IPS-NIHi7 (cell line): ENCODE results near the gene MAP3K4.

ENCODE experiments used
- DNase-seq: peaks from one replicate; pipeline ENCODE4 v3.0.0; 2012; ENCODE audit warnings: mixed read lengths; ENCODE audit errors: extremely low spot score

MAP3K4 gene

GRCh38 chr6:161140554-161140875 lies 148.9 kb downstream of the MAP3K4 start:
- no peak for DNase-seq

GRCh38 chr6:161141173-161141572 lies 149.6 kb downstream of the MAP3K4 start:
- DNase-seq = no peak

GRCh38 chr6:161142957-161143296 lies 151.4 kb downstream of the MAP3K4 start:
- no peak for DNase-seq

GRCh38 chr6:161143663-161144430 lies 152.3 kb downstream of the MAP3K4 start:
- no peak for DNase-seq

- no peak for DNase-seq
These were observed 158.6 kb downstream of the MAP3K4 start for GRCh38 chr6:161150136-161150535.

- DNase-seq = no peak
These were observed 159.0 kb downstream of the MAP3K4 start for GRCh38 chr6:161150566-161150965.

- DNase-seq = no peak
These were observed 159.6 kb downstream of the MAP3K4 start for GRCh38 chr6:161151059-161151645.

- no peak for DNase-seq
These were observed 160.3 kb downstream of the MAP3K4 start for GRCh38 chr6:161151660-161152526.

GRCh38 chr6:161152527-161152862 lies 160.9 kb downstream of the MAP3K4 start:
- DNase-seq = no peak

GRCh38 chr6:161152907-161153662 lies 161.5 kb downstream of the MAP3K4 start:
- no peak for DNase-seq

GRCh38 chr6:161153725-161154124 lies 162.2 kb downstream of the MAP3K4 start:
- no peak for DNase-seq

- DNase-seq = no peak
These were observed 163.3 kb downstream of the MAP3K4 start for GRCh38 chr6:161154796-161155335.

- no peak for DNase-seq
These were observed 169.6 kb downstream of the MAP3K4 start for GRCh38 chr6:161161121-161161520.

GRCh38 chr6:161161889-161162624 lies 170.5 kb downstream of the MAP3K4 start:
- DNase-seq = no peak

GRCh38 chr6:161162722-161163121 lies 171.2 kb downstream of the MAP3K4 start:
- DNase-seq = no peak

GRCh38 chr6:161163466-161164181 lies 172.1 kb downstream of the MAP3K4 start:
- no peak for DNase-seq

GRCh38 chr6:161164182-161164625 lies 172.6 kb downstream of the MAP3K4 start:
- no peak for DNase-seq

- no peak for DNase-seq
These were observed 174.6 kb downstream of the MAP3K4 start for GRCh38 chr6:161166176-161166575.

GRCh38 chr6:161166677-161167076 lies 175.1 kb downstream of the MAP3K4 start:
- DNase-seq = no peak
